Adrenal gland (tissue), 12 donors: Measurements from ENCODE around the gene F2RL3. TPM values are rescaled to one million over a fixed set of nuclear protein-coding genes. Genes with fewer than 3 reads are reported as not detected.

ENCODE experiments used
- DNase-seq, 7 donors: peaks; one replicate each; pipeline ENCODE4 v3.0.0-alpha.2; 2019 to 2020
- H3K27ac ChIP-seq, 5 donors: fragments of 200-600 bp; sonication (generic) in 4 of 5; 1 replicate in 3 of 5; 2 replicates in 2 of 5; pipeline versions ENCODE4 v1.5.1 to v1.8.0; 2016 to 2020; ENCODE audit warnings: mild to moderate bottlenecking in 1 of 5
- H3K27me3 ChIP-seq: fragments of 200-600 bp; 2 replicates; pipeline ENCODE4 v1.8.0; 2021
- H3K36me3 ChIP-seq, 2 donors: fragments of 200-600 bp; replicated peaks in 1 of 2; 1 replicate in 1 of 2; 2 replicates in 1 of 2; pipeline versions ENCODE4 v1.5.1 to v1.8.0; 2018 to 2022
- H3K4me1 ChIP-seq, 2 donors: fragments of 200-600 bp; replicated peaks in 1 of 2; 1 replicate in 1 of 2; 2 replicates in 1 of 2; pipeline versions ENCODE4 v1.5.1 to v1.8.0; 2018 to 2021
- H3K4me3 ChIP-seq, 4 donors: fragments of 200-600 bp; sonication (generic) in 3 of 4; one replicate each; pipeline ENCODE4 v1.5.1; 2016 to 2018
- H3K9me3 ChIP-seq, 3 donors: fragments of 200-600 bp; sonication (generic) in 1 of 3; replicated peaks in 1 of 3; 1 replicate in 2 of 3; 2 replicates in 1 of 3; pipeline versions ENCODE4 v1.5.1 to v1.8.0; 2016 to 2021
- POLR2A ChIP-seq, 2 donors: fragments of 450-650 bp; IDR thresholded peaks; one replicate each; pipeline ENCODE4 v1.6.1; 2017; ENCODE audit warnings: antibody characterized with exemption in 2 of 2, mild to moderate bottlenecking in 2 of 2, moderate library complexity in 1 of 2
- WGBS, 4 donors: extraction: QIAGEN DNeasy Blood & Tissue Kit in 2 of 4; methylation state at CpG; one replicate each; pipeline versions ENCODE4 v1.1.5 to v1.1.7; 2013 to 2017; 5-methylcytosine and 5-hydroxymethylcytosine counted together
- intact Hi-C, 2 donors: fragments of 100-400 bp; cut with DNase I; formaldehyde crosslinking; loops; one replicate each; pipeline versions ENCODE4 v1.14.1 to v1.15.0; 2022 to 2023
- polyA plus RNA-seq, 3 donors: library from polyadenylated mRNA; stranded (reverse); fragments of 200-250 nt in 2 of 3; fragments of 350-450 nt in 1 of 3; fragmentation: Illumina TruSeq in 1 of 3; extraction: RNeasy Lipid Tissue Mini Kit (QIAGEN cat#74804) in 1 of 3; gene quantifications; one replicate each; pipeline ENCODE4 v1.2.3, GENCODE V29; 2013 to 2014
- total RNA-seq, 9 donors: library from RNA; depleted of rRNA in 4 of 9; stranded (reverse); fragments of >200 nt in 4 of 9; fragments of 120-200 nt in 1 of 9; fragmentation: NEBNext Ultra II Directional in 1 of 9; extraction: Animal tissue kit (Norgen Biotek cat#: 25700) in 1 of 9; gene quantifications; one replicate each; pipeline versions ENCODE4 v1.1.0 to v1.2.4, GENCODE V29; 2013 to 2023
- TF ChIP-seq, protein P1 (sequence below), 6 experiments: fragments of 450-650 bp in 4 of 6; fragments of 200-600 bp in 2 of 6; sonication (generic) in 1 of 6; IDR thresholded peaks; 1 replicate in 5 of 6; 2 replicates in 1 of 6; pipeline versions ENCODE4 v1.5.1 to v1.8.0; 2016 to 2021; ENCODE audit warnings: antibody characterized with exemption in 6 of 6, mild to moderate bottlenecking in 2 of 6, moderate library complexity in 1 of 6
- donor health status: healthy with polysubstance abuse.
- donor health status: Bipolar disorder and iron deficiency.
- donor health status: DM: yes; HTN: yes; CAD: no.
- donor health status: DM: no; HTN: no; CAD: no.
- donor health status: DM: no; HTN: no; CAD: no.
- donor health status: DM: yes; HTN: yes; CAD: no.

Gene F2RL3
- total and polyA plus RNA-seq, 12 donors: 0.17 to 3.8 (median 2.2) TPM

DNA sequence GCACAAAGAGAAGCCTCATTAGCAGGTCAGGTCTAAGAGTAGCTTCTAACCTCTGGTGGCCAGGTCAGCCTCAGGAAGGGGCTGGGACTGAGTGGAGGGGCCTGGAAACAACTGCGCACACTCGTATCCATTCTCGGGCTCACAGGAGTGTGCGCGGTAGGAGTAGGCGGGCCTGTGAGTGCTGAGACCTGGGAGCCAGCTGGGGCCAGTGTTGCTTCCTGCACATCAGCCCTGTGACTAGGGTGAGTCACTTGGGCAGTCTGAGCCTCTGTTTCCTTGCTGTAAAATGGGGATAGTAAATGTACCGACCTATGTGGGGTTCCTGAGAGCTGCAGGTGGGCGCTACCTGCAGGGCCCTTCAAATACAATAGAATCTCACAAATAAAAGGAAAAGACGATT, 32.7 kb upstream of the F2RL3 start:
- peaks cover 0 to 40% of the 10 kb centered on the region in 2 donors for H3K36me3 ChIP-seq
- no peak overlapping the region for H3K4me3 ChIP-seq
- 86 to 97% (median 92%) methylated on average over 4 to 9 of the region's 9 CpGs for WGBS, 4 donors
- no peak for DNase-seq
- no peak for TF ChIP-seq POLR2A (IDR thresholded peaks at IDR 0.05)
- TF ChIP-seq, protein P1, sequence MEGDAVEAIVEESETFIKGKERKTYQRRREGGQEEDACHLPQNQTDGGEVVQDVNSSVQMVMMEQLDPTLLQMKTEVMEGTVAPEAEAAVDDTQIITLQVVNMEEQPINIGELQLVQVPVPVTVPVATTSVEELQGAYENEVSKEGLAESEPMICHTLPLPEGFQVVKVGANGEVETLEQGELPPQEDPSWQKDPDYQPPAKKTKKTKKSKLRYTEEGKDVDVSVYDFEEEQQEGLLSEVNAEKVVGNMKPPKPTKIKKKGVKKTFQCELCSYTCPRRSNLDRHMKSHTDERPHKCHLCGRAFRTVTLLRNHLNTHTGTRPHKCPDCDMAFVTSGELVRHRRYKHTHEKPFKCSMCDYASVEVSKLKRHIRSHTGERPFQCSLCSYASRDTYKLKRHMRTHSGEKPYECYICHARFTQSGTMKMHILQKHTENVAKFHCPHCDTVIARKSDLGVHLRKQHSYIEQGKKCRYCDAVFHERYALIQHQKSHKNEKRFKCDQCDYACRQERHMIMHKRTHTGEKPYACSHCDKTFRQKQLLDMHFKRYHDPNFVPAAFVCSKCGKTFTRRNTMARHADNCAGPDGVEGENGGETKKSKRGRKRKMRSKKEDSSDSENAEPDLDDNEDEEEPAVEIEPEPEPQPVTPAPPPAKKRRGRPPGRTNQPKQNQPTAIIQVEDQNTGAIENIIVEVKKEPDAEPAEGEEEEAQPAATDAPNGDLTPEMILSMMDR (IDR thresholded peaks at IDR 0.05): no peak
- no peaks in the 10 kb centered on the region for H3K9me3 ChIP-seq
- H3K27me3 ChIP-seq: no peaks in the 10 kb centered on the region
- no peak overlapping the region for H3K27ac ChIP-seq
- intact Hi-C loops: no loop called here
- H3K4me1 ChIP-seq: no peaks in the 10 kb centered on the region

DNA sequence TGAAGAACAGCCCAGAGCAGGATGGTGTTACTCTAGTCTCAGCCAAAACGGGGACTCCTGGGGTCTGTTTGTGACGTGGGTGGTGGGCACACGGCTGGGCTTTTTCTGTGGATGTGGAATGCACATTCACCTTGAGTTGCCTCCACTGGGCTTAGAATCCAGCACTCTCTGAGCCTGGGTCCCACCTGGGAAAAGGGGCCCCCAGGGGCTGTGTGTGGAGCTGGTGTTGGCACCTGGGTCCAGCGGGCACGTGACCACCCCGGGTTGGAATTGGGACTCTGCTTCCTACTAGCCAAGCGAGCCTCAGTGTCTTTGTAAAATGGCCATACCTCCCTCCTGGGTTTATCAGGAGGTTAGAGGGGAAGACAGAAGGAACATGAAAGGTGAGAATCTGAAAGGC, 29.2 kb upstream of the F2RL3 start:
- no peaks in the 10 kb centered on the region for H3K9me3 ChIP-seq
- peaks cover 0 to 34% of the 10 kb centered on the region in 2 donors for H3K36me3 ChIP-seq
- no peak for TF ChIP-seq POLR2A (IDR thresholded peaks at IDR 0.05)
- TF ChIP-seq, protein P1 (IDR thresholded peaks at IDR 0.05): no peak
- DNase-seq: no peak
- WGBS, 4 donors: 96 to 100% (median 97%) methylated on average over 1 to 7 of the region's 7 CpGs
- no peaks in the 10 kb centered on the region for H3K4me1 ChIP-seq
- no peak overlapping the region for H3K4me3 ChIP-seq
- intact Hi-C loops: no loop called here
- H3K27ac ChIP-seq: no peak overlapping the region
- no peaks in the 10 kb centered on the region for H3K27me3 ChIP-seq

- DNase-seq: no peak
- Histone ChIP-seq H3K4me3 (no peak overlapping the region), H3K4me1 (no peaks in the 10 kb centered on the region), H3K27ac (no peak overlapping the region), H3K9me3 (no peaks in the 10 kb centered on the region), H3K27me3 (no peaks in the 10 kb centered on the region), H3K36me3 (peaks cover 0 to 34% of the 10 kb centered on the region in 2 donors)
- intact Hi-C loops: no loop called here
- TF ChIP-seq, protein P1 (IDR thresholded peaks at IDR 0.05): no peak
- no peak for TF ChIP-seq POLR2A (IDR thresholded peaks at IDR 0.05)
- WGBS, 4 donors: 92 to 96% (median 95%) methylated on average over 12 to 20 of the region's 20 CpGs
Measured at GRCh38 chr19:16860118-16860517, 28.7 kb upstream of the F2RL3 start.

DNA sequence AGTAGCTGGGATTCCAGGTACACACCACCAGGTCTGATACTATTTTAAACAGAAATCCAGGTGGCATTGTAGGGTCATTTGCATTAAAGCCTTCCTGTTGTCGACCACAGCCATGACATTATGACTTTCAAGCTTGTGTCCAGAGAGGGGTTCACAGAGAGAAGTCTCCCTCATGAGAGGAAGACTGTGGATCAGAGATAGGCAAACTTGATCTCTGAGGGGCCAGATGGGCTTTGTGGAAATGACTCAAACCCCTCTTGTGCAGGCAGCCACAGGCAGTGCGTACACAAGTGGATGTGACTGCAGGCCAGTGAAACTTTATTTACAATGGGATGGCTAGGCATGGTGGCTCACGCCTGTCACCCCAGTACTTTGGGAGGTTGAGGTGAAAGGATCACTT, 27.8 kb upstream of the F2RL3 start:
- 93 to 97% (median 94%) methylated on average over 3 of the region's 3 CpGs for WGBS, 4 donors
- no peak for TF ChIP-seq POLR2A (IDR thresholded peaks at IDR 0.05)
- TF ChIP-seq, protein P1 (IDR thresholded peaks at IDR 0.05): no peak
- Histone ChIP-seq H3K9me3 (no peaks in the 10 kb centered on the region), H3K27ac (no peak overlapping the region), H3K4me3 (no peak overlapping the region), H3K27me3 (no peaks in the 10 kb centered on the region), H3K36me3 (peaks cover 0 to 42% of the 10 kb centered on the region in 2 donors), H3K4me1 (no peaks in the 10 kb centered on the region)
- no peak for DNase-seq
- intact Hi-C loops: no loop called here
